K562 (cell line): Measurements from ENCODE around the gene SHISA4. TPM values are rescaled to one million over a fixed set of nuclear protein-coding genes. Genes with fewer than 3 reads are reported as not detected.

Experiments
- FOXA3 ChIP-seq, 2 experiments: fragments of 450-650 bp in 1 of 2; sonication (generic) in 1 of 2; formaldehyde crosslinking; IDR thresholded peaks in 1 of 2; conservative IDR thresholded peaks in 1 of 2; 2 replicates each; pipeline versions ENCODE4 v1.4.0 to v1.8.0; 2020 to 2022; ENCODE audit warnings: mild to moderate bottlenecking in 2 of 2, missing genetic modification reagents in 1 of 2
- FOXM1 ChIP-seq, 2 experiments: fragments of 450-650 bp in 1 of 2; sonication (generic) in 1 of 2; formaldehyde crosslinking in 1 of 2; IDR thresholded peaks; 2 replicates each; pipeline versions ENCODE4 v1.6.1 to v1.9.0; 2017 to 2022; ENCODE audit warnings: low read depth in 2 of 2, mild to moderate bottlenecking in 2 of 2, missing genetic modification reagents in 1 of 2, moderate library complexity in 1 of 2
- HCFC1 ChIP-seq: IDR thresholded peaks from 2 replicates; pipeline ENCODE4 v1.6.1; 2012; ENCODE audit warnings: low read depth, low read length, improper control_type of control experiment
- ZNF24 ChIP-seq: fragments of 450-650 bp; IDR thresholded peaks from 2 replicates; pipeline ENCODE4 v1.6.1; 2016
- ZNF436 ChIP-seq: fragments of 250-450, 450-650 bp; sonication (Bioruptor Pico); formaldehyde crosslinking; IDR thresholded peaks from 2 replicates; pipeline ENCODE4 v1.7.0; 2020; ENCODE audit warnings: mild to moderate bottlenecking
- polyA plus RNA-seq, 8 experiments: library from polyadenylated mRNA; depleted of rRNA in 4 of 8; stranded (reverse) in 5 of 8; unstranded in 3 of 8; fragments of >200 nt; fragmentation: Nextera tagmentation in 2 of 8; fragmentation: Illumina TruSeq in 1 of 8; extraction: Ambion mirVana in 2 of 8; extraction: Trizol in 1 of 8; gene quantifications; 2 replicates each; pipeline versions ENCODE4 v1.2.1 to v1.2.3, GENCODE V29; 2011 to 2014; ENCODE audit warnings: inconsistent platforms in 1 of 8, missing spikeins in 1 of 8
- total RNA-seq, 7 experiments: library from RNA; depleted of rRNA in 6 of 7; stranded (reverse); fragments of >200 nt in 6 of 7; fragmentation: Illumina TruSeq in 2 of 7; extraction: Trizol in 2 of 7; gene quantifications; 2 replicates each; pipeline versions ENCODE4 v1.2.1 to v1.2.3, GENCODE V29; 2011 to 2021; ENCODE audit warnings: low replicate concordance in 1 of 7
- TF ChIP-seq, protein P1 (sequence below), 2 experiments: IDR thresholded peaks in 1 of 2; conservative IDR thresholded peaks in 1 of 2; 2 replicates each; pipeline ENCODE4 v1.6.1; 2016; ENCODE audit warnings: low read depth in 2 of 2, mild to moderate bottlenecking in 1 of 2, missing compliant biosample characterization in 1 of 2, missing genetic modification characterization in 1 of 2, moderate library complexity in 1 of 2
- TF ChIP-seq, protein P2 (sequence below), 2 experiments: fragments of 450-650 bp; IDR thresholded peaks; 2 replicates each; pipeline ENCODE4 v1.6.1; 2016
- TF ChIP-seq, protein P3 (sequence below): fragments of 450-650 bp; IDR thresholded peaks from 2 replicates; pipeline ENCODE4 v1.6.1; 2016
- TF ChIP-seq, protein P4 (sequence below): fragments of 250-450 bp; sonication (Bioruptor Pico); IDR thresholded peaks from 2 replicates; pipeline ENCODE4 v1.4.0; 2020; ENCODE audit warnings: mild to moderate bottlenecking
- TF ChIP-seq, protein P5 (sequence below): fragments of 450-650 bp; IDR thresholded peaks from 2 replicates; pipeline ENCODE4 v1.6.1; 2017; ENCODE audit warnings: antibody characterized with exemption, mild to moderate bottlenecking
- TF ChIP-seq, protein P6 (sequence below): fragments of 450-650 bp; IDR thresholded peaks from 2 replicates; pipeline ENCODE4 v1.6.1; 2018; ENCODE audit warnings: mild to moderate bottlenecking, low read depth; ENCODE audit not compliant: partially characterized antibody

SHISA4 gene
- total and polyA plus RNA-seq, 9 of the 15 experiments (the other 6 are each of a cell fraction or from before 2014, with no cell fraction given), result 0.15 to 0.95 (median 0.68) TPM; not detected in 2

DNA sequence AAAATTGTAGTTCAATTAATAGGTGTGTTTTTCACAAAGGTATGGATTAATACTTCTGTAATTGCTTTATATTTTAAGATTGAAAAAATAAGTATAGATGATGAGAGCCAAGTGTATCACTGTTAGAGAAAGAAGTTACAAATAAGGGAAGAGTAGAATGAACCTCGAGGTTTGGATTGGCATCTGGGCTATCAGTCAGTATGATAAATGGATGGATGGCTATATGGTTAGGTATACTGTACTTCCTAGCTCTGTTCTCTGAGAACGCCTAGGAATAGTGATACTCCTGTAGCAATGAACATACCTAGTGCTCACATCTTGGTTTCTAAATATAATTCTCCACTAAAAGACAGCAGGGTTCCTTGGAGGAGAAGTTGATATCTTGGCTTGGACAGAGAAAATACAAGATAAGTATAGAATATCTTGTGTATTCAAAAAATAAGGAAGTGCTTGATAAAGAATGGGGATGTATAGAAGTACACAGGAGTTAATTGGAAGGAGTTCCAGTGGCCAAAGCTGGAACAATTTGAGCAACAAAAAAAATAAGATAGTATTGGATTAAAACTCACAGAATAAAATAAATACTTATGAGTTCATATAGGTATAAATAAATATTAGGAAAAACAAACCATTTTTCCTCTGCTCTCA, 47.3 kb upstream of the SHISA4 start (continued):
- TF ChIP-seq, protein P1, sequence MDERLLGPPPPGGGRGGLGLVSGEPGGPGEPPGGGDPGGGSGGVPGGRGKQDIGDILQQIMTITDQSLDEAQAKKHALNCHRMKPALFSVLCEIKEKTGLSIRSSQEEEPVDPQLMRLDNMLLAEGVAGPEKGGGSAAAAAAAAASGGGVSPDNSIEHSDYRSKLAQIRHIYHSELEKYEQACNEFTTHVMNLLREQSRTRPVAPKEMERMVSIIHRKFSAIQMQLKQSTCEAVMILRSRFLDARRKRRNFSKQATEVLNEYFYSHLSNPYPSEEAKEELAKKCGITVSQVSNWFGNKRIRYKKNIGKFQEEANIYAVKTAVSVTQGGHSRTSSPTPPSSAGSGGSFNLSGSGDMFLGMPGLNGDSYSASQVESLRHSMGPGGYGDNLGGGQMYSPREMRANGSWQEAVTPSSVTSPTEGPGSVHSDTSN (CRISPR knock-in tag; IDR thresholded peaks at IDR 0.05; ENCODE audit: low read depth), result no peak
- TF ChIP-seq, protein P1 (tag; conservative IDR thresholded peaks at IDR 0.05; ENCODE audit: low read depth), result peak; percentile 67; the same call in 1 of the 2 replicates
- TF ChIP-seq, protein P2, sequence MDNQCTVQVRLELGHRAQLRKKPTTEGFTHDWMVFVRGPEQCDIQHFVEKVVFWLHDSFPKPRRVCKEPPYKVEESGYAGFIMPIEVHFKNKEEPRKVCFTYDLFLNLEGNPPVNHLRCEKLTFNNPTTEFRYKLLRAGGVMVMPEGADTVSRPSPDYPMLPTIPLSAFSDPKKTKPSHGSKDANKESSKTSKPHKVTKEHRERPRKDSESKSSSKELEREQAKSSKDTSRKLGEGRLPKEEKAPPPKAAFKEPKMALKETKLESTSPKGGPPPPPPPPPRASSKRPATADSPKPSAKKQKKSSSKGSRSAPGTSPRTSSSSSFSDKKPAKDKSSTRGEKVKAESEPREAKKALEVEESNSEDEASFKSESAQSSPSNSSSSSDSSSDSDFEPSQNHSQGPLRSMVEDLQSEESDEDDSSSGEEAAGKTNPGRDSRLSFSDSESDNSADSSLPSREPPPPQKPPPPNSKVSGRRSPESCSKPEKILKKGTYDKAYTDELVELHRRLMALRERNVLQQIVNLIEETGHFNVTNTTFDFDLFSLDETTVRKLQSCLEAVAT (IDR thresholded peaks at IDR 0.05), result no peak
- TF ChIP-seq ZNF436 (CRISPR knock-in tag) (no peak), ZNF24 (no peak), FOXM1 (IDR thresholded peaks at IDR 0.05; ENCODE audit: low read depth) (no peak), FOXM1 (CRISPR knock-in tag; IDR thresholded peaks at IDR 0.05; ENCODE audit: low read depth) (no peak), HCFC1 (no peak), FOXA3 (CRISPR knock-in tag; conservative IDR thresholded peaks at IDR 0.05 in 1 of 2, IDR thresholded peaks at IDR 0.05 in 1 of 2) (peak in 1 of 2 experiments; percentile 65; a peak in 2 of 4 replicates)
- TF ChIP-seq, protein P3, sequence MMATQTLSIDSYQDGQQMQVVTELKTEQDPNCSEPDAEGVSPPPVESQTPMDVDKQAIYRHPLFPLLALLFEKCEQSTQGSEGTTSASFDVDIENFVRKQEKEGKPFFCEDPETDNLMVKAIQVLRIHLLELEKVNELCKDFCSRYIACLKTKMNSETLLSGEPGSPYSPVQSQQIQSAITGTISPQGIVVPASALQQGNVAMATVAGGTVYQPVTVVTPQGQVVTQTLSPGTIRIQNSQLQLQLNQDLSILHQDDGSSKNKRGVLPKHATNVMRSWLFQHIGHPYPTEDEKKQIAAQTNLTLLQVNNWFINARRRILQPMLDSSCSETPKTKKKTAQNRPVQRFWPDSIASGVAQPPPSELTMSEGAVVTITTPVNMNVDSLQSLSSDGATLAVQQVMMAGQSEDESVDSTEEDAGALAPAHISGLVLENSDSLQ, result peak; percentile 76
- TF ChIP-seq, protein P4, sequence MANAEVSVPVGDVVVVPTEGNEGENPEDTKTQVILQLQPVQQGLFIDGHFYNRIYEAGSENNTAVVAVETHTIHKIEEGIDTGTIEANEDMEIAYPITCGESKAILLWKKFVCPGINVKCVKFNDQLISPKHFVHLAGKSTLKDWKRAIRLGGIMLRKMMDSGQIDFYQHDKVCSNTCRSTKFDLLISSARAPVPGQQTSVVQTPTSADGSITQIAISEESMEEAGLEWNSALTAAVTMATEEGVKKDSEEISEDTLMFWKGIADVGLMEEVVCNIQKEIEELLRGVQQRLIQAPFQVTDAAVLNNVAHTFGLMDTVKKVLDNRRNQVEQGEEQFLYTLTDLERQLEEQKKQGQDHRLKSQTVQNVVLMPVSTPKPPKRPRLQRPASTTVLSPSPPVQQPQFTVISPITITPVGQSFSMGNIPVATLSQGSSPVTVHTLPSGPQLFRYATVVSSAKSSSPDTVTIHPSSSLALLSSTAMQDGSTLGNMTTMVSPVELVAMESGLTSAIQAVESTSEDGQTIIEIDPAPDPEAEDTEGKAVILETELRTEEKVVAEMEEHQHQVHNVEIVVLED (CRISPR knock-in tag), result 0 out of 2 replicates have a peak, but pooled peaks have one; percentile 11
- TF ChIP-seq, protein P5, sequence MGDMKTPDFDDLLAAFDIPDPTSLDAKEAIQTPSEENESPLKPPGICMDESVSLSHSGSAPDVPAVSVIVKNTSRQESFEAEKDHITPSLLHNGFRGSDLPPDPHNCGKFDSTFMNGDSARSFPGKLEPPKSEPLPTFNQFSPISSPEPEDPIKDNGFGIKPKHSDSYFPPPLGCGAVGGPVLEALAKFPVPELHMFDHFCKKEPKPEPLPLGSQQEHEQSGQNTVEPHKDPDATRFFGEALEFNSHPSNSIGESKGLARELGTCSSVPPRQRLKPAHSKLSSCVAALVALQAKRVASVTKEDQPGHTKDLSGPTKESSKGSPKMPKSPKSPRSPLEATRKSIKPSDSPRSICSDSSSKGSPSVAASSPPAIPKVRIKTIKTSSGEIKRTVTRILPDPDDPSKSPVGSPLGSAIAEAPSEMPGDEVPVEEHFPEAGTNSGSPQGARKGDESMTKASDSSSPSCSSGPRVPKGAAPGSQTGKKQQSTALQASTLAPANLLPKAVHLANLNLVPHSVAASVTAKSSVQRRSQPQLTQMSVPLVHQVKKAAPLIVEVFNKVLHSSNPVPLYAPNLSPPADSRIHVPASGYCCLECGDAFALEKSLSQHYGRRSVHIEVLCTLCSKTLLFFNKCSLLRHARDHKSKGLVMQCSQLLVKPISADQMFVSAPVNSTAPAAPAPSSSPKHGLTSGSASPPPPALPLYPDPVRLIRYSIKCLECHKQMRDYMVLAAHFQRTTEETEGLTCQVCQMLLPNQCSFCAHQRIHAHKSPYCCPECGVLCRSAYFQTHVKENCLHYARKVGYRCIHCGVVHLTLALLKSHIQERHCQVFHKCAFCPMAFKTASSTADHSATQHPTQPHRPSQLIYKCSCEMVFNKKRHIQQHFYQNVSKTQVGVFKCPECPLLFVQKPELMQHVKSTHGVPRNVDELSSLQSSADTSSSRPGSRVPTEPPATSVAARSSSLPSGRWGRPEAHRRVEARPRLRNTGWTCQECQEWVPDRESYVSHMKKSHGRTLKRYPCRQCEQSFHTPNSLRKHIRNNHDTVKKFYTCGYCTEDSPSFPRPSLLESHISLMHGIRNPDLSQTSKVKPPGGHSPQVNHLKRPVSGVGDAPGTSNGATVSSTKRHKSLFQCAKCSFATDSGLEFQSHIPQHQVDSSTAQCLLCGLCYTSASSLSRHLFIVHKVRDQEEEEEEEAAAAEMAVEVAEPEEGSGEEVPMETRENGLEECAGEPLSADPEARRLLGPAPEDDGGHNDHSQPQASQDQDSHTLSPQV, result 0 out of 2 replicates have a peak, but pooled peaks have one; percentile 13
- TF ChIP-seq, protein P6, sequence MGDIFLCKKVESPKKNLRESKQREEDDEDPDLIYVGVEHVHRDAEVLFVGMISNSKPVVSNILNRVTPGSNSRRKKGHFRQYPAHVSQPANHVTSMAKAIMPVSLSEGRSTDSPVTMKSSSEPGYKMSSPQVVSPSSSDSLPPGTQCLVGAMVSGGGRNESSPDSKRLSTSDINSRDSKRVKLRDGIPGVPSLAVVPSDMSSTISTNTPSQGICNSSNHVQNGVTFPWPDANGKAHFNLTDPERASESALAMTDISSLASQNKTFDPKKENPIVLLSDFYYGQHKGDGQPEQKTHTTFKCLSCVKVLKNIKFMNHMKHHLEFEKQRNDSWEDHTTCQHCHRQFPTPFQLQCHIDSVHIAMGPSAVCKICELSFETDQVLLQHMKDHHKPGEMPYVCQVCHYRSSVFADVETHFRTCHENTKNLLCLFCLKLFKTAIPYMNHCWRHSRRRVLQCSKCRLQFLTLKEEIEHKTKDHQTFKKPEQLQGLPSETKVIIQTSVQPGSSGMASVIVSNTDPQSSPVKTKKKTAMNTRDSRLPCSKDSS, result no peak
